ENCODE results near the gene CABP2.
"Not testable (repeated sequence)": the region's sequence is repeated elsewhere in the genome, so short reads cannot be mapped to it uniquely, and the experiment has no call there.

Gene CABP2

DNA sequence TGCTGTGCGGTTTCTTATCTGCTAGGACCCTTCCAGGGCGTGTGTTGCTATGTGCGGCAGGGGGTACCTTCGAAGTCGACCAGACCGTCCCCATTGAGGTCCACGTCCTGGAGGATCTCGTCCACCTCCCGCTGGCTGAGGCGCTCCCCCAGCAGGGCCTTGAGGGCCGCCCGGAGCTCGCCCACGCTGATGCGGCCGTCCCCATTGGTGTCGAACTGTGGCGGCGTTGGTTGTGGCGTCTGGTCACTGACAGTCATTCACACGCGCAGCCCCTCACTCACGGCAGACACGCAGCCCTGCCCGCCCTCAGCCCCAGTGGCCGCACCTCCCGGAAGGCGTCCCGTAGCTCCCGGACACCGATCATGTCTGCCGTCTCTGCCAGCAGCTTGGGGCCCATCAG lies 3.5 kb downstream of the CABP2 start:
- Histone ChIP-seq H3K79me2 (no peaks in the 10 kb centered on the region), H3K4me3 (ENCODE audit: low read depth, low read length) (no peak overlapping the region), H3K36me3 (ENCODE audit: control insufficient read depth, insufficient read depth, low read length) (no peaks in the 10 kb centered on the region), H3K27ac (no peak overlapping the region), H3K4me1 (no peaks in the 10 kb centered on the region), H3K4me2 (ENCODE audit: low read length) (no peak overlapping the region), H3K27me3 (ENCODE audit: control insufficient read depth, insufficient read depth, low read length) (no peaks in the 10 kb centered on the region), H3K9me3 (ENCODE audit: control insufficient read depth, low read length) (no peaks in the 10 kb centered on the region), H3K9ac (no peak overlapping the region), H2AFZ (no peak overlapping the region)
- TF ChIP-seq, protein P1, sequence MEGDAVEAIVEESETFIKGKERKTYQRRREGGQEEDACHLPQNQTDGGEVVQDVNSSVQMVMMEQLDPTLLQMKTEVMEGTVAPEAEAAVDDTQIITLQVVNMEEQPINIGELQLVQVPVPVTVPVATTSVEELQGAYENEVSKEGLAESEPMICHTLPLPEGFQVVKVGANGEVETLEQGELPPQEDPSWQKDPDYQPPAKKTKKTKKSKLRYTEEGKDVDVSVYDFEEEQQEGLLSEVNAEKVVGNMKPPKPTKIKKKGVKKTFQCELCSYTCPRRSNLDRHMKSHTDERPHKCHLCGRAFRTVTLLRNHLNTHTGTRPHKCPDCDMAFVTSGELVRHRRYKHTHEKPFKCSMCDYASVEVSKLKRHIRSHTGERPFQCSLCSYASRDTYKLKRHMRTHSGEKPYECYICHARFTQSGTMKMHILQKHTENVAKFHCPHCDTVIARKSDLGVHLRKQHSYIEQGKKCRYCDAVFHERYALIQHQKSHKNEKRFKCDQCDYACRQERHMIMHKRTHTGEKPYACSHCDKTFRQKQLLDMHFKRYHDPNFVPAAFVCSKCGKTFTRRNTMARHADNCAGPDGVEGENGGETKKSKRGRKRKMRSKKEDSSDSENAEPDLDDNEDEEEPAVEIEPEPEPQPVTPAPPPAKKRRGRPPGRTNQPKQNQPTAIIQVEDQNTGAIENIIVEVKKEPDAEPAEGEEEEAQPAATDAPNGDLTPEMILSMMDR (IDR thresholded peaks at IDR 0.05), result no peak

DNA sequence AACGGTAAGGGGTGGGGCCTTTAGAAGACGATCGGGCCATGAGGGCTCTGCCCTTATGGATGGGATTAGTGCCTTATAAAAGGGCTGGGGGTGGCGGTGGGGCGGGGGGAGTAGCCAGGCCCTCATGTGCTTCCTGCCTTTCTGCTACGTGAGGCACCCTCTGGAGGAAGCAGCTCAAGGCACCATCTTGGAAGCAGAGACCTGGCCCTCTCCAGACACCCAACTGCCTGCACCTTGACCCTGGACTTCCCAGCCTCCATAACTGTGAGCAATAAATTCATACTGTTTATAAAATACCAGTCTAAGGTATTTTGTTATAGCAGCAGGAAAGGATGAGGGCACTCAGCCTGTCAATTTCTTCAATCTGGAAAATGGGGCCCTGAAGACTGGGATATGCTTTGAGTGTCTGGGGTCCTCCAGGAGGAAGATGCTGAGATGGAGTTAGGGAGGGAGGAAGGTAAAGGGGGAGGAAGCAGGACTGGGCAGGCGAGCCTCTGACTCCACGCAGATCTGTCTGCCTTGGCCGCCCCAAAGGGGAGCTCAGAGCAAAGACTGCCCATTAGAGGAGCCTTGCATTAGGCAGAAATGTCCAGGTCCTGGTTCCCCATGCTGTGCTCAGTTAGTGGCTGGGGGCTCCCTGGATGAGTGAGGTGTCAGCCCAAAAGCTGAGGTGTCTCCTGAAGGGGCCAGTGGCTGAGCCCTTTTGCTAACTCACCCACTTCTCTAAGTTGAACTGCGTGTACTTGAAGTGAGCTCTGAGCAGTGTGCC lies 5.3 kb downstream of the CABP2 start:
- Histone ChIP-seq H3K4me1 (no peaks in the 10 kb centered on the region), H3K36me3 (ENCODE audit: control insufficient read depth, insufficient read depth, low read length) (no peaks in the 10 kb centered on the region), H3K4me2 (ENCODE audit: low read length) (no peak overlapping the region), H3K79me2 (no peaks in the 10 kb centered on the region), H3K9me3 (ENCODE audit: control insufficient read depth, low read length) (no peaks in the 10 kb centered on the region), H3K9ac (no peak overlapping the region), H2AFZ (no peak overlapping the region), H3K27me3 (ENCODE audit: control insufficient read depth, insufficient read depth, low read length) (no peaks in the 10 kb centered on the region), H3K4me3 (ENCODE audit: low read depth, low read length) (no peak overlapping the region), H3K27ac (no peak overlapping the region)
- TF ChIP-seq, protein P1 (IDR thresholded peaks at IDR 0.05), result no peak

DNA sequence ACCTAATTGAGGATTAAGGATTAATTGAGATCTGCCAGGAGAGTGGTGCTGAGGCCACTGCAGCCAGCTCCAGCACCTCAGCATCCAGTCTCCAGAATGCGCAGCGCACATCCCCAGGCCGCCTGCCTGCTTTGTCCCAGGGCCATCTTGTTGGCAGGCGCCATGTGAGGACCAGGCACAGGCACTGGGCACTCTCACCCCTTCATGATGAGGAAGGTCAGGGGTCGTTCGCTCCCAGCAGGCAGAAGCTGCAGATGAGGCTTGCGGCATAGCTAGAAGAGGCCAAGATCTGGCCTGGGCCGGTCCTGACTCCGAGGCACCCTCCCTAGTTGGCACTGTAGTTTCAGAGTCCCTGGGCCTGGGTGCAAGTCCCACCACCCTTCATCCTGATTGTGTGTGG lies 6.4 kb downstream of the CABP2 start:
- no peak overlapping the region for H3K27ac ChIP-seq
- H3K9me3 ChIP-seq (ENCODE audit: control insufficient read depth, low read length), result no peaks in the 10 kb centered on the region
- no peak overlapping the region for H3K4me2 ChIP-seq (ENCODE audit: low read length)
- H2AFZ ChIP-seq, result no peak overlapping the region
- no peaks in the 10 kb centered on the region for H3K79me2 ChIP-seq
- no peak overlapping the region for H3K9ac ChIP-seq
- H3K27me3 ChIP-seq (ENCODE audit: control insufficient read depth, insufficient read depth, low read length), result no peaks in the 10 kb centered on the region
- no peak overlapping the region for H3K4me3 ChIP-seq (ENCODE audit: low read depth, low read length)
- TF ChIP-seq, protein P1 (IDR thresholded peaks at IDR 0.05), result no peak
- H3K4me1 ChIP-seq, result no peaks in the 10 kb centered on the region
- no peaks in the 10 kb centered on the region for H3K36me3 ChIP-seq (ENCODE audit: control insufficient read depth, insufficient read depth, low read length)

DNA sequence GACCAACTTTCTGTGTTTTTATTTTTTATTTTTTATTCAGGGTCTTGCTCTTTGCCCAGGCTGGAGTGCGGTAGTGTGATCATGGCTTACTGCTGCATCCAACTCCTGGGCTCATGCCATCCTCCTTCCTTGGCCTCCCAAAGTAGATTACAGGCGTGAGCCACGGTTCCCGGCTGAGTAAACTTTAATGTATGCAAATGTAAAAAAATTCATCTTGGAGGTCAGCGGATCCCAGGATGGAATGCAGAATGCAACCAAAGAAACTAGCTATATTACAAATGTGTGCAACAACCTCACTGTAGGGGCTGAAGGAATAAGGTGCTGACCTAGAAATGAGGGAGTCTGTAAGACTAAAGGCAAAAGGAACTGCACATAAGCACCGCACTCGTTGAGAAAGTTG lies 9.1 kb downstream of the CABP2 start:
- Histone ChIP-seq H3K9ac (no peak overlapping the region), H2AFZ (no peak overlapping the region), H3K27me3 (ENCODE audit: control insufficient read depth, insufficient read depth, low read length) (no peaks in the 10 kb centered on the region), H3K9me3 (ENCODE audit: control insufficient read depth, low read length) (no peaks in the 10 kb centered on the region), H3K79me2 (no peaks in the 10 kb centered on the region), H3K4me1 (no peaks in the 10 kb centered on the region), H3K36me3 (ENCODE audit: control insufficient read depth, insufficient read depth, low read length) (no peaks in the 10 kb centered on the region), H3K4me2 (ENCODE audit: low read length) (no peak overlapping the region), H3K27ac (no peak overlapping the region), H3K4me3 (ENCODE audit: low read depth, low read length) (no peak overlapping the region)
- TF ChIP-seq, protein P1 (IDR thresholded peaks at IDR 0.05), result no peak

DNA sequence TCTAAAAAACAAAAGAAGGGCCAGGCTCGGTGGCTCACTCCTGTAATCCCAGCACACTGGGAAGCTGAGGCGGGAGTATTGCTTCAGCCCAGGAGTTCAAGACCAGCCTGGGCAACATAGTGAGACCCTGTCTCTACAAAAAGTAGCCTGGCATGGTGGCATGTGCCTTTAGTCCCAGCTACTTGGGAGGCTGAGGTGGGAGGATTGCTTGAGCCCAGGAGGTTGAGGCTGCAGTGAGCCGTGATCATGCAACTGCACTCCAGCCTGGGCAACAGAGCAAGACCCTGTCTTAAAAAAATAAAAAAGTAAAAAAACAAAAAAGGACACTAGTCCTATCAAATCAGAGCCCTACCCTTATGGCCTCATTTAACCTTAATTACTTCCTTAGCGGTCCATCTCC lies 11.7 kb downstream of the CABP2 start:
- H3K79me2 ChIP-seq; H3K4me3 ChIP-seq (ENCODE audit: low read depth, low read length); H3K9me3 ChIP-seq (ENCODE audit: control insufficient read depth, low read length); H3K36me3 ChIP-seq (ENCODE audit: control insufficient read depth, insufficient read depth, low read length); H3K27ac ChIP-seq; H3K27me3 ChIP-seq (ENCODE audit: control insufficient read depth, insufficient read depth, low read length); H3K4me1 ChIP-seq; H2AFZ ChIP-seq; H3K9ac ChIP-seq; H3K4me2 ChIP-seq (ENCODE audit: low read length): not testable (repeated sequence)

Measured in parathyroid adenoma (tissue), 2 donors.